H9 (cell line): ENCODE results near the gene FRYL. TPM values are rescaled to one million over a fixed set of nuclear protein-coding genes. Genes with fewer than 3 reads are reported as not detected.

ENCODE experiments used
- DNase-seq: peaks from one replicate; pipeline ENCODE4 v3.0.0-alpha.2; 2017
- H2AFZ ChIP-seq: one replicate; pipeline ENCODE4 v1.6.1; 2013; ENCODE audit warnings: mild to moderate bottlenecking, low read length, control low read depth, moderate library complexity
- H2AK5ac ChIP-seq: 2 replicates; pipeline ENCODE4 v1.6.1; 2013; ENCODE audit warnings: low read length, control low read depth, mixed read lengths; ENCODE audit not compliant: insufficient read length
- H2BK120ac ChIP-seq: one replicate; pipeline ENCODE4 v1.6.1; 2013; ENCODE audit warnings: low read depth, mild to moderate bottlenecking, low read length, control low read depth, inconsistent platforms; ENCODE audit not compliant: poor library complexity, severe bottlenecking
- H2BK12ac ChIP-seq: 2 replicates; pipeline ENCODE4 v1.6.1; 2013; ENCODE audit warnings: low read length, control low read depth, mixed read lengths, low read depth; ENCODE audit not compliant: insufficient read length
- H2BK15ac ChIP-seq: 2 replicates; pipeline ENCODE4 v1.6.1; 2013; ENCODE audit warnings: low read depth, low read length, control low read depth
- H2BK20ac ChIP-seq: one replicate; pipeline ENCODE4 v1.6.1; 2013; ENCODE audit warnings: low read depth, mild to moderate bottlenecking, low read length, control low read depth, inconsistent platforms; ENCODE audit not compliant: poor library complexity, severe bottlenecking
- H2BK5ac ChIP-seq: 2 replicates; pipeline ENCODE4 v1.6.1; 2013; ENCODE audit warnings: low read length, control low read depth, mixed read lengths; ENCODE audit not compliant: insufficient read length
- H3K14ac ChIP-seq: 2 replicates; pipeline ENCODE4 v1.6.1; 2013; ENCODE audit warnings: low read length, control low read depth; ENCODE audit not compliant: insufficient read depth
- H3K18ac ChIP-seq: 2 replicates; pipeline ENCODE4 v1.6.1; 2013; ENCODE audit warnings: low read depth, mild to moderate bottlenecking, mixed read lengths, low read length, control low read depth; ENCODE audit not compliant: insufficient read length
- H3K23ac ChIP-seq: 2 replicates; pipeline ENCODE4 v1.6.1; 2013; ENCODE audit warnings: low read length, control low read depth, mixed read lengths, low read depth; ENCODE audit not compliant: insufficient read length
- H3K23me2 ChIP-seq: 2 replicates; pipeline ENCODE4 v1.6.1; 2013; ENCODE audit warnings: low read depth, mild to moderate bottlenecking, mixed read lengths, low read length, control low read depth; ENCODE audit not compliant: insufficient read length, poor library complexity, severe bottlenecking
- H3K27ac ChIP-seq: 2 replicates; pipeline ENCODE4 v1.5.1; 2013; ENCODE audit warnings: low read length, control low read depth, mixed read lengths, low read depth; ENCODE audit not compliant: insufficient read length
- H3K27me3 ChIP-seq: 2 replicates; pipeline ENCODE4 v1.6.1; 2013; ENCODE audit warnings: low read length, control low read depth, inconsistent platforms; ENCODE audit not compliant: insufficient read depth
- H3K4ac ChIP-seq: 2 replicates; pipeline ENCODE4 v1.6.1; 2013; ENCODE audit warnings: low read depth, mild to moderate bottlenecking, control low read depth, inconsistent platforms, low read length, moderate library complexity
- H3K4me1 ChIP-seq: 2 replicates; pipeline ENCODE4 v1.6.1; 2013; ENCODE audit warnings: low read length, control low read depth, inconsistent platforms; ENCODE audit not compliant: insufficient read depth
- H3K4me2 ChIP-seq: 2 replicates; pipeline ENCODE4 v1.6.1; 2013; ENCODE audit warnings: low read length, control low read depth, mixed read lengths; ENCODE audit not compliant: insufficient read length, insufficient read depth
- H3K56ac ChIP-seq: 2 replicates; pipeline ENCODE4 v1.6.1; 2013; ENCODE audit warnings: low read depth, mild to moderate bottlenecking, mixed read lengths, low read length, control low read depth; ENCODE audit not compliant: insufficient read length
- H3K79me1 ChIP-seq: 2 replicates; pipeline ENCODE4 v1.6.1; 2013; ENCODE audit warnings: low read depth, mild to moderate bottlenecking, moderate library complexity, low read length, control low read depth, inconsistent platforms; ENCODE audit not compliant: insufficient read depth, poor library complexity, severe bottlenecking
- H3K79me2 ChIP-seq: 2 replicates; pipeline ENCODE4 v1.6.1; 2013; ENCODE audit warnings: low read length, control low read depth, inconsistent platforms; ENCODE audit not compliant: insufficient read depth
- H3K9ac ChIP-seq: 2 replicates; pipeline ENCODE4 v1.6.1; 2013; ENCODE audit warnings: low read length, control low read depth, mixed read lengths; ENCODE audit not compliant: insufficient read length; ENCODE audit errors: extremely low read depth
- H3K9me3 ChIP-seq: one replicate; pipeline ENCODE4 v1.6.1; 2013; ENCODE audit warnings: low read depth, low read length, inconsistent platforms; ENCODE audit not compliant: control insufficient read depth
- H3T11ph ChIP-seq: one replicate; pipeline ENCODE4 v1.6.1; 2013; ENCODE audit warnings: mild to moderate bottlenecking, low read length, control low read depth, inconsistent platforms
- H4K20me1 ChIP-seq: one replicate; pipeline ENCODE4 v1.6.1; 2013; ENCODE audit not compliant: control insufficient read depth, insufficient read length, insufficient read depth
- H4K5ac ChIP-seq: 2 replicates; pipeline ENCODE4 v1.6.1; 2013; ENCODE audit warnings: low read depth, mild to moderate bottlenecking, mixed read lengths, low read length, control low read depth; ENCODE audit not compliant: insufficient read length
- H4K8ac ChIP-seq: replicated peaks from 2 replicates; pipeline ENCODE4 v1.6.1; 2013; ENCODE audit warnings: low read length, control low read depth, mixed read lengths, low read depth; ENCODE audit not compliant: insufficient read length
- H4K91ac ChIP-seq: 2 replicates; pipeline ENCODE4 v1.6.1; 2013; ENCODE audit warnings: low read depth, mild to moderate bottlenecking, moderate library complexity, mixed read lengths, low read length, control low read depth; ENCODE audit not compliant: insufficient read length
- H3K27ac Mint-ChIP-seq, 3 experiments: 2 replicates in 2 of 3; 3 replicates in 1 of 3; pipeline ENCODE4 v1.8.0; 2020 to 2021; ENCODE audit warnings: mixed read lengths in 3 of 3, mild to moderate bottlenecking in 1 of 3, moderate library complexity in 1 of 3
- H3K27me3 Mint-ChIP-seq: 2 replicates; pipeline ENCODE4 v1.8.0; 2021; ENCODE audit warnings: low read depth, mild to moderate bottlenecking, moderate library complexity, mixed read lengths
- H3K36me3 Mint-ChIP-seq, 3 experiments: 2 replicates in 2 of 3; 3 replicates in 1 of 3; pipeline ENCODE4 v1.8.0; 2020 to 2021; ENCODE audit warnings: low read depth in 3 of 3, mixed read lengths in 3 of 3; ENCODE audit not compliant: insufficient read depth in 1 of 3
- H3K4me1 Mint-ChIP-seq, 2 experiments: 2 replicates each; pipeline ENCODE4 v1.8.0; 2020; ENCODE audit warnings: mixed read lengths in 2 of 2
- H3K4me3 Mint-ChIP-seq, 2 experiments: 2 replicates in 1 of 2; 3 replicates in 1 of 2; pipeline ENCODE4 v1.8.0; 2020 to 2021; ENCODE audit warnings: mild to moderate bottlenecking in 2 of 2, mixed read lengths in 2 of 2, moderate library complexity in 1 of 2
- H3K9me3 Mint-ChIP-seq, 2 experiments: 2 replicates in 1 of 2; 3 replicates in 1 of 2; pipeline ENCODE4 v1.8.0; 2020; ENCODE audit warnings: mild to moderate bottlenecking in 2 of 2, mixed read lengths in 2 of 2, moderate library complexity in 1 of 2
- CTCF ChIP-seq: fragments of 200-600 bp; sonication (generic); conservative IDR thresholded peaks from 3 replicates; pipeline ENCODE4 v1.8.0; 2021; ENCODE audit warnings: antibody characterized with exemption, mild to moderate bottlenecking
- WGBS: extraction: QIAGEN DNeasy Blood & Tissue Kit; methylation state at CpG from one replicate; pipeline ENCODE4 v1.1.7; 2013; ENCODE audit warnings: missing lambda C conversion rate, low lambda C conversion rate, mixed read lengths; ENCODE audit not compliant: insufficient read length; ENCODE audit errors: extremely low coverage; 5-methylcytosine and 5-hydroxymethylcytosine counted together
- total RNA-seq: library from RNA; stranded (reverse); gene quantifications from 2 replicates; pipeline ENCODE4 v1.2.1, GENCODE V29; 2021

The FRYL gene
- total RNA-seq, 1 experiment from 2014 or later: 31.5 TPM

GRCh38 chr4:48470570-48470969 lies 309.5 kb downstream of the FRYL start:
- H4K20me1 ChIP-seq: no peaks in the 10 kb centered on the region
- H3K9ac ChIP-seq: no peak overlapping the region
- no peak overlapping the region for H3T11ph ChIP-seq
- no peaks in the 10 kb centered on the region for H3K23me2 ChIP-seq
- H2AFZ ChIP-seq: no peak overlapping the region
- DNase-seq: no peak
- no peak overlapping the region for H4K91ac ChIP-seq
- no peak overlapping the region for H3K4me3 Mint-ChIP-seq
- H3K79me1 ChIP-seq: no peaks in the 10 kb centered on the region
- H3K4me2 ChIP-seq: no peak overlapping the region
- no peak overlapping the region for H2BK12ac ChIP-seq
- no peak overlapping the region for H2AK5ac ChIP-seq
- no peak overlapping the region for H3K27ac Mint-ChIP-seq
- no peak overlapping the region for H2BK20ac ChIP-seq
- no peak overlapping the region for H3K4ac ChIP-seq
- H3K27ac ChIP-seq: no peak overlapping the region
- H3K9me3 ChIP-seq: no peaks in the 10 kb centered on the region
- H3K18ac ChIP-seq: no peak overlapping the region
- H4K8ac ChIP-seq: no peak overlapping the region
- no peaks in the 10 kb centered on the region for H3K36me3 Mint-ChIP-seq
- peaks cover 4 to 6% of the 10 kb centered on the region in 2 experiments for H3K4me1 Mint-ChIP-seq
- H3K79me2 ChIP-seq: no peaks in the 10 kb centered on the region
- no peak overlapping the region for H3K23ac ChIP-seq
- TF ChIP-seq CTCF: no peak
- H3K14ac ChIP-seq: no peak overlapping the region
- no peaks in the 10 kb centered on the region; a peak in 1 of 5 replicates for H3K9me3 Mint-ChIP-seq
- no peak overlapping the region for H2BK5ac ChIP-seq
- no CpG with 5 or more reads among the region's 2 CpGs for WGBS
- H4K5ac ChIP-seq: no peak overlapping the region
- H2BK15ac ChIP-seq: no peak overlapping the region
- H3K27me3 Mint-ChIP-seq: no peaks in the 10 kb centered on the region
- no peaks in the 10 kb centered on the region; the same call in 1 of the 2 replicates for H3K4me1 ChIP-seq
- no peaks in the 10 kb centered on the region for H3K27me3 ChIP-seq
- no peak overlapping the region for H2BK120ac ChIP-seq
- H3K56ac ChIP-seq: no peak overlapping the region
